HCT116 (cell line): Measurements from ENCODE around the gene SH3D19.

ENCODE experiments used
- JUND ChIP-seq: IDR thresholded peaks from 2 replicates; pipeline ENCODE4 v1.6.1; 2012
- POLR2A ChIP-seq: IDR thresholded peaks from 2 replicates; pipeline ENCODE4 v1.7.0; 2011; ENCODE audit warnings: borderline replicate concordance; ENCODE audit not compliant: insufficient read depth, insufficient read length; ENCODE audit errors: extremely low read depth
- POLR2AphosphoS5 ChIP-seq: IDR thresholded peaks from 2 replicates; pipeline ENCODE4 v1.6.1; 2011; ENCODE audit warnings: mild to moderate bottlenecking, low read depth, low read length, moderate library complexity
- TF ChIP-seq, protein P1 (sequence below), 3 experiments: fragments of 200-600 bp in 1 of 3; sonication (generic) in 1 of 3; IDR thresholded peaks in 2 of 3; conservative IDR thresholded peaks in 1 of 3; 2 replicates each; pipeline ENCODE4 v1.5.1; 2012 to 2017; ENCODE audit warnings: low read depth in 2 of 3, low read length in 2 of 3, antibody characterized with exemption in 1 of 3, borderline replicate concordance in 1 of 3, control low read depth in 1 of 3, mild to moderate bottlenecking in 1 of 3, mixed read lengths in 1 of 3, mixed run types in 1 of 3, moderate library complexity in 1 of 3; ENCODE audit not compliant: insufficient read depth in 1 of 3
- TF ChIP-seq, protein P2 (sequence below): IDR thresholded peaks from 2 replicates; pipeline ENCODE4 v1.6.1; 2012; ENCODE audit warnings: low read depth

DNA sequence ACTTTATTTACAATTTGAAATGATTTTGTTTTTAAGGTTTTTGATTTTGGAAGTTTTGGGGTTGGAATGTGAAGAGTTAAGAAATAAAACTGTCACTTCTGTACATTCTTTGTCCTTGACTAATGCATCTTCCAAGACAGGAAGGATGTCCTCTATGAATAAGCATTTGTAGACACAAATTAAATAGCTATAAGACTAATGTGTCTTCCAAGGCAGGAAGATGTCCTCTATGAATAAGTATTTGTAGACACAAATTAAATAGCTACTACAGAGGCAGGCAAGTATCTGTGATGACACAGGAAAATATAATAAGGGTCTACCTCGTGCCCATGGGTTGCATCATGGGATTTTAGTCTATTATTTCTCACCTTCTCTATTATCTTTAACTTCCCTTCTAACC is 33.9 kb downstream of the SH3D19 start:
- TF ChIP-seq, protein P1, sequence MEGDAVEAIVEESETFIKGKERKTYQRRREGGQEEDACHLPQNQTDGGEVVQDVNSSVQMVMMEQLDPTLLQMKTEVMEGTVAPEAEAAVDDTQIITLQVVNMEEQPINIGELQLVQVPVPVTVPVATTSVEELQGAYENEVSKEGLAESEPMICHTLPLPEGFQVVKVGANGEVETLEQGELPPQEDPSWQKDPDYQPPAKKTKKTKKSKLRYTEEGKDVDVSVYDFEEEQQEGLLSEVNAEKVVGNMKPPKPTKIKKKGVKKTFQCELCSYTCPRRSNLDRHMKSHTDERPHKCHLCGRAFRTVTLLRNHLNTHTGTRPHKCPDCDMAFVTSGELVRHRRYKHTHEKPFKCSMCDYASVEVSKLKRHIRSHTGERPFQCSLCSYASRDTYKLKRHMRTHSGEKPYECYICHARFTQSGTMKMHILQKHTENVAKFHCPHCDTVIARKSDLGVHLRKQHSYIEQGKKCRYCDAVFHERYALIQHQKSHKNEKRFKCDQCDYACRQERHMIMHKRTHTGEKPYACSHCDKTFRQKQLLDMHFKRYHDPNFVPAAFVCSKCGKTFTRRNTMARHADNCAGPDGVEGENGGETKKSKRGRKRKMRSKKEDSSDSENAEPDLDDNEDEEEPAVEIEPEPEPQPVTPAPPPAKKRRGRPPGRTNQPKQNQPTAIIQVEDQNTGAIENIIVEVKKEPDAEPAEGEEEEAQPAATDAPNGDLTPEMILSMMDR (IDR thresholded peaks at IDR 0.05 in 2 of 3, conservative IDR thresholded peaks at IDR 0.05 in 1 of 3; ENCODE audit: borderline replicate concordance in 1 of 3, insufficient read depth in 1 of 3, low read depth in 2 of 3, low read length in 2 of 3), result no peak
- TF ChIP-seq POLR2A, result no peak
- no peak for TF ChIP-seq POLR2AphosphoS5
- no peak for TF ChIP-seq JUND
- TF ChIP-seq, protein P2, sequence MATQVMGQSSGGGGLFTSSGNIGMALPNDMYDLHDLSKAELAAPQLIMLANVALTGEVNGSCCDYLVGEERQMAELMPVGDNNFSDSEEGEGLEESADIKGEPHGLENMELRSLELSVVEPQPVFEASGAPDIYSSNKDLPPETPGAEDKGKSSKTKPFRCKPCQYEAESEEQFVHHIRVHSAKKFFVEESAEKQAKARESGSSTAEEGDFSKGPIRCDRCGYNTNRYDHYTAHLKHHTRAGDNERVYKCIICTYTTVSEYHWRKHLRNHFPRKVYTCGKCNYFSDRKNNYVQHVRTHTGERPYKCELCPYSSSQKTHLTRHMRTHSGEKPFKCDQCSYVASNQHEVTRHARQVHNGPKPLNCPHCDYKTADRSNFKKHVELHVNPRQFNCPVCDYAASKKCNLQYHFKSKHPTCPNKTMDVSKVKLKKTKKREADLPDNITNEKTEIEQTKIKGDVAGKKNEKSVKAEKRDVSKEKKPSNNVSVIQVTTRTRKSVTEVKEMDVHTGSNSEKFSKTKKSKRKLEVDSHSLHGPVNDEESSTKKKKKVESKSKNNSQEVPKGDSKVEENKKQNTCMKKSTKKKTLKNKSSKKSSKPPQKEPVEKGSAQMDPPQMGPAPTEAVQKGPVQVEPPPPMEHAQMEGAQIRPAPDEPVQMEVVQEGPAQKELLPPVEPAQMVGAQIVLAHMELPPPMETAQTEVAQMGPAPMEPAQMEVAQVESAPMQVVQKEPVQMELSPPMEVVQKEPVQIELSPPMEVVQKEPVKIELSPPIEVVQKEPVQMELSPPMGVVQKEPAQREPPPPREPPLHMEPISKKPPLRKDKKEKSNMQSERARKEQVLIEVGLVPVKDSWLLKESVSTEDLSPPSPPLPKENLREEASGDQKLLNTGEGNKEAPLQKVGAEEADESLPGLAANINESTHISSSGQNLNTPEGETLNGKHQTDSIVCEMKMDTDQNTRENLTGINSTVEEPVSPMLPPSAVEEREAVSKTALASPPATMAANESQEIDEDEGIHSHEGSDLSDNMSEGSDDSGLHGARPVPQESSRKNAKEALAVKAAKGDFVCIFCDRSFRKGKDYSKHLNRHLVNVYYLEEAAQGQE, result no peak
